GM12891 (cell line): ENCODE measurements around the gene RPL28.

Experiments
- PAX5 ChIP-seq: IDR thresholded peaks from 2 replicates; pipeline ENCODE4 v1.6.1; 2011; ENCODE audit warnings: low read length, moderate library complexity, mild to moderate bottlenecking; ENCODE audit not compliant: insufficient read depth, severe bottlenecking
- POLR2A ChIP-seq: IDR thresholded peaks from 2 replicates; pipeline ENCODE4 v1.6.1; 2011; ENCODE audit warnings: low read depth, low read length, control low read depth
- POLR2AphosphoS5 ChIP-seq: IDR thresholded peaks from 2 replicates; pipeline ENCODE4 v1.6.1; 2011; ENCODE audit warnings: low read depth, low read length, control low read depth
- POU2F2 ChIP-seq: IDR thresholded peaks from 2 replicates; pipeline ENCODE4 v1.6.1; 2011; ENCODE audit warnings: low read depth, mild to moderate bottlenecking, control low read depth, low read length, moderate library complexity
- SPI1 ChIP-seq: IDR thresholded peaks from 2 replicates; pipeline ENCODE4 v1.6.1; 2011; ENCODE audit warnings: low read depth, low read length, control low read depth
- TAF1 ChIP-seq: IDR thresholded peaks from 2 replicates; pipeline ENCODE4 v1.6.1; 2011; ENCODE audit warnings: low read depth, low read length, control low read depth

- TF ChIP-seq POLR2AphosphoS5 (no peak), POLR2A (no peak), TAF1 (no peak), PAX5 (no peak), SPI1 (no peak), POU2F2 (no peak)
These were observed 6.6 kb upstream of the RPL28 start for GRCh38 chr19:55379174-55379573.
